ENCODE data around the gene SETDB1. TPM values are rescaled to one million over a fixed set of nuclear protein-coding genes. Genes with fewer than 3 reads are reported as not detected.

SETDB1 gene
- total RNA-seq, 1 donor from 2014 or later: 81.6 TPM

DNA sequence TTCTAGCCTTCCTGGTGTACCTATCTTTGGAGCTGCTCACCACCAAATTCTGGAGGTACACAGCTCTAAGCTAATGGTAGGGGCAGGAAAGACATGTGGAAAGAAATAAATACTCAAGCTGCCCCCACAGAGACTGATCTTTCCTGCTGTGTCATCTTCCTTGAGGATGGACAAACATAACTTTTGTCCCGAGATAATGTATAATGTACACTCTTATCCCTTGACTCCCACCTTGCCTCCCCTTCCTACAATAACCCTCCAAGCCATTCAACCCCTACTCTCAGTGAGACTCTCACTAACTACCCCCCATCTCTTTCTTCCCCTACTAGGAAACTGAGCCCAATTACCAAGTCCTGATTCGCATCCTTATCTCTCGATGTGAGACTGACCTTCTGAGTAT is 68.1 kb downstream of the SETDB1 start:
- H3K9me3 Mint-ChIP-seq: no peaks in the 10 kb centered on the region
- no peak overlapping the region for H3K4me3 Mint-ChIP-seq
- peaks cover 14% of the 10 kb centered on the region for H3K4me1 Mint-ChIP-seq
- no peaks in the 10 kb centered on the region for H3K27me3 Mint-ChIP-seq (ENCODE audit: low read depth)
- H3K27ac Mint-ChIP-seq (ENCODE audit: unreplicated experiment): no peak overlapping the region
- no peaks in the 10 kb centered on the region for H3K36me3 Mint-ChIP-seq (ENCODE audit: low read depth)
- no peak for TF ChIP-seq CTCF (conservative IDR thresholded peaks at IDR 0.05)
- DNase-seq (ENCODE audit: low read depth, low spot score): no peak

GRCh38 chr1:150995460-150995859 is 69.3 kb downstream of the SETDB1 start:
- Mint-ChIP-seq H3K9me3 (no peaks in the 10 kb centered on the region), H3K4me1 (peaks cover 14% of the 10 kb centered on the region), H3K27ac (ENCODE audit: unreplicated experiment) (no peak overlapping the region), H3K36me3 (ENCODE audit: low read depth) (no peaks in the 10 kb centered on the region), H3K4me3 (no peak overlapping the region), H3K27me3 (ENCODE audit: low read depth) (no peaks in the 10 kb centered on the region)
- no peak for DNase-seq (ENCODE audit: low read depth, low spot score)
- no peak for TF ChIP-seq CTCF (conservative IDR thresholded peaks at IDR 0.05)

- Mint-ChIP-seq H3K4me1 (peaks cover 14% of the 10 kb centered on the region), H3K36me3 (ENCODE audit: low read depth) (no peaks in the 10 kb centered on the region), H3K27me3 (ENCODE audit: low read depth) (no peaks in the 10 kb centered on the region), H3K4me3 (no peak overlapping the region), H3K27ac (ENCODE audit: unreplicated experiment) (no peak overlapping the region), H3K9me3 (no peaks in the 10 kb centered on the region)
- peak; percentile 86 for TF ChIP-seq CTCF (conservative IDR thresholded peaks at IDR 0.05)
- DNase-seq (ENCODE audit: low read depth, low spot score): peak; percentile 49
These were observed 69.7 kb downstream of the SETDB1 start for GRCh38 chr1:150995896-150996295.

- H3K27ac Mint-ChIP-seq (ENCODE audit: unreplicated experiment): no peak overlapping the region
- no peak for TF ChIP-seq CTCF (conservative IDR thresholded peaks at IDR 0.05)
- H3K4me3 Mint-ChIP-seq: no peak overlapping the region
These were observed 71.1 kb downstream of the SETDB1 start for GRCh38 chr1:150997126-150997872.

DNA sequence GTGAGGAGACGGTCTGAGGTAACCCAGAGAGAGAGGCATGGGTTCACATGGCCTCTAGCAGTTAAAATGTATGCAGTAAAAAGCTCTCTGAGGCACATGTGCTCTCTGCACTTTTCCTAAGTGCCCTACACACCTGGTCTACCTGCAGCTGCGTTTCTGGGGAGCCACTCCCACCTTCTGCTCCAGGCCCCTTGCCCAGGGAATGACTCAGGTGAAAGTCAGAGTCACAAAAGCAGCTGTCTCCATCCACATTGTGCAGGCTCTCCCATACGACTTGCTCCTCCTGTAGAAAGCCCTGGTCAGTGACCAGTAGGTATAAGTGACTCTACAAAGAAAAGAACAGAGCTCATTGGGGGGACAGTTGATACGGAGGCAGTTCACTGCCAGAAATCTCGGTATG is 71.8 kb downstream of the SETDB1 start:
- DNase-seq (ENCODE audit: low read depth, low spot score): no peak
- Mint-ChIP-seq H3K4me1 (peaks cover 18% of the 10 kb centered on the region), H3K27ac (ENCODE audit: unreplicated experiment) (no peak overlapping the region), H3K4me3 (no peak overlapping the region), H3K36me3 (ENCODE audit: low read depth) (no peaks in the 10 kb centered on the region), H3K9me3 (no peaks in the 10 kb centered on the region), H3K27me3 (ENCODE audit: low read depth) (no peaks in the 10 kb centered on the region)
- TF ChIP-seq CTCF (conservative IDR thresholded peaks at IDR 0.05): no peak

More at GRCh38 chr1:150997126-150997872, 71.1 kb downstream of the SETDB1 start:
- Mint-ChIP-seq H3K4me1 (peaks cover 14% of the 10 kb centered on the region), H3K27me3 (ENCODE audit: low read depth) (no peaks in the 10 kb centered on the region), H3K9me3 (no peaks in the 10 kb centered on the region), H3K36me3 (ENCODE audit: low read depth) (no peaks in the 10 kb centered on the region)
- DNase-seq (ENCODE audit: low read depth, low spot score): no peak
